Measurements from ENCODE around the gene BTNL2.
"Not testable (repeated sequence)": the region's sequence is repeated elsewhere in the genome, so short reads cannot be mapped to it uniquely, and the experiment has no call there.

BTNL2 gene

GRCh38 chr6:32406857-32407256 is at the start of gene BTNL2:
Gene BTNL2 (minus strand): TSS chr6:32407181. CDS start chr6:32407123, 58 bp downstream.
- DNase-seq (ENCODE audit: low spot score), result no peak

GRCh38 chr6:32449088-32449736 is 42.2 kb upstream of the BTNL2 start:
- no peak for DNase-seq (ENCODE audit: low spot score)

GRCh38 chr6:32447932-32448331 is 41.0 kb upstream of the BTNL2 start:
- no peak for DNase-seq (ENCODE audit: low spot score)

DNA sequence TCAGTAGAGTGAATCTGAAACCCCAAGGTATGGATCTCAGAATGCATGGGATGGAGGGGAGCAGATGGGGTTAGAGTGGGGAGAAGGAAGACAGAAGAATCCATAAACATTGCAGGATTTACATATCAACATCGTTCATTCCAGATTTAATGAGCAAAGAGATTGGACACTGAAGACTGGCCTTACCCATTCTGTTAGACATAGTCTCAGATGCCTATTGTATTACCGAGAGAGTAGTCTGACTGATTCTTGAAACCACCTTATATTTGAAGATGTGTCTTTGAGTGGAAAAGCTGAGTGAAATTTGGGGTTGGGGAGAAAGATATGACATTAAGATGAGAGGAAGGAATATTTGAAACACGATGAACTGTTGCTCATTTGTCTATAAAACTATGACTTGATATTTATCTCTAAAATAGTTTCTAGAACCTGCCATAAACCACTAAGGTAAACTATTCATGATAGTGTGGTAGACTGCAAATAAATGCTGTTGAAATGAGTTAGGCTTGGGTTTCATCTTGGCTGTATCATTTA is 38.4 kb upstream of the BTNL2 start:
- DNase-seq (ENCODE audit: low spot score), result no peak

GRCh38 chr6:32444433-32444832 is 37.5 kb upstream of the BTNL2 start:
- no peak for DNase-seq (ENCODE audit: low spot score)

DNA sequence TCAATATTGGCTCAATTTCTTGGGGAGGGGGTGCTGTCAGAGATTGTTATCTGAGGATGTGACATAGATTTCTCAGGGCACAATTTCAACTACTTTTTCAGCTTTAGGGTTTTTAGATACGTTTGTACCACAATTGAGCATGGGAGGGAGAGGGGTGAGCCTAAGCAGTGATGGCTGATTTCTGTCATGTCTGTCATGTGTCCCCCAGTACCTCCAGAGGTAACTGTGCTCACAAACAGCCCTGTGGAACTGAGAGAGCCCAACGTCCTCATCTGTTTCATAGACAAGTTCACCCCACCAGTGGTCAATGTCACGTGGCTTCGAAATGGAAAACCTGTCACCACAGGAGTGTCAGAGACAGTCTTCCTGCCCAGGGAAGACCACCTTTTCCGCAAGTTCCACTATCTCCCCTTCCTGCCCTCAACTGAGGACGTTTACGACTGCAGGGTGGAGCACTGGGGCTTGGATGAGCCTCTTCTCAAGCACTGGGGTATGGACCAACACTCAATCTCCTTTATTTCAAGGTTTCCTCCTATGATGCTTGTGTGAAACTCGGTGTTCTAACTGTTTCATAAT is 36.1 kb upstream of the BTNL2 start:
- DNase-seq (ENCODE audit: low spot score), result no peak

- DNase-seq (ENCODE audit: low spot score), result no peak
Observed at GRCh38 chr6:32442243-32442667, 35.3 kb upstream of the BTNL2 start.

DNA sequence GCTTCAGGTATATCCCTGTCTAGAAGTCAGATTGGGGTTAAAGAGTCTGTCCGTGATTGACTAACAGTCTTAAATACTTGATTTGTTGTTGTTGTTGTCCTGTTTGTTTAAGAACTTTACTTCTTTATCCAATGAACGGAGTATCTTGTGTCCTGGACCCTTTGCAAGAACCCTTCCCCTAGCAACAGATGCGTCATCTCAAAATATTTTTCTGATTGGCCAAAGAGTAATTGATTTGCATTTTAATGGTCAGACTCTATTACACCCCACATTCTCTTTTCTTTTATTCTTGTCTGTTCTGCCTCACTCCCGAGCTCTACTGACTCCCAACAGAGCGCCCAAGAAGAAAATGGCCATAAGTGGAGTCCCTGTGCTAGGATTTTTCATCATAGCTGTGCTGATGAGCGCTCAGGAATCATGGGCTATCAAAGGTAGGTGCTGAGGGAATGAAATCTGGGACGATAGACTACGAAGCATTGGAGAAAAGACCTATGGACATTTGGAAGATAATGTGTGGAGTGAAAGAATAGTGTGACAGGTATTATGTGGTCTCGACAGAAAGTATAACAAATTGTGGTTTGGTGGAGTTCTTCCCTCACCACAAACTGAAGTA is 32.7 kb upstream of the BTNL2 start, which contains the start of gene HLA-DRA:
TSS of gene HLA-DRA (plus strand) at position 286 of the 613 bp plus-strand sequence. CDS start at position 350, 64 bp downstream.
- DNase-seq (ENCODE audit: low spot score), result peak; percentile 17

DNA sequence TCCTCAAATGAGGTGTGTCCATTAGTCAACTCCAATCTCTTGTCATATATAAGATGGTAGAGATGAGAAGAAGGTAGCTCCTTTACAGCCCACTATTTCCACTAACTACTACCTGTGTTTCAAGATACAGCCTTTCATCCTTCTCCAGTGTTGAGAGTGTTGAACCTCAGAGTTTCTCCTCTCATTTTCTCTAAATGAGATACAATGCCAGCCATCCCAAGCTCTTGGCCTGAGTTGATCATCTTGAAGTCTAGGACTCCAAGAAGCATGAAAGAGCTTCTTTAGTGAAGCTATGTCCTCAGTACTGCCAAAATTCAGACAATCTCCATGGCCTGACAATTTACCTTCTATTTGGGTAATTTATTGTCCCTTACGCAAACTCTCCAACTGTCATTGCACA is 32.2 kb upstream of the BTNL2 start:
- no peak for DNase-seq (ENCODE audit: low spot score)

GRCh38 chr6:32436995-32437836 is 30.2 kb upstream of the BTNL2 start:
- DNase-seq (ENCODE audit: low spot score), result no peak

GRCh38 chr6:32436186-32436585 is 29.2 kb upstream of the BTNL2 start:
- DNase-seq (ENCODE audit: low spot score), result no peak

DNA sequence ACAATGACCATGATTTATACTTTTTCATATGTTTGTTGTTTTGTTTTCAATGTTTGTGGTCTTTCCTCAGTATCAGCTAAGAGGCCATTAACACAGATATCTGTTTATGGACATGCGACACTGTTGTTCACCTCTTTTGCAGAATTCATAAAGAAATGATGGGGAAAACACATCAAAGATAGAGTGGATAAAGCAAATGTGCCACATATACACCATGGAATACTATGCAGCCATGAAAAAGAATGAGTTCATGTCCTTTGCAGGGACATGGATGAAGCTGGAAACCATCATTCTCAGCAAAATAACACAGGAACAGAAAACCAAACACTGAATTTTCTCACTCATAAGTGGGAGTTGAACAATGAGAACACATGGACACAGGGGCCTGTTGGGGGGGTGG is 27.0 kb upstream of the BTNL2 start:
- not testable (repeated sequence) for DNase-seq (ENCODE audit: low spot score)

- DNase-seq (ENCODE audit: low spot score), result peak; percentile 36
Observed at GRCh38 chr6:32432050-32432450, 25.1 kb upstream of the BTNL2 start.

DNA sequence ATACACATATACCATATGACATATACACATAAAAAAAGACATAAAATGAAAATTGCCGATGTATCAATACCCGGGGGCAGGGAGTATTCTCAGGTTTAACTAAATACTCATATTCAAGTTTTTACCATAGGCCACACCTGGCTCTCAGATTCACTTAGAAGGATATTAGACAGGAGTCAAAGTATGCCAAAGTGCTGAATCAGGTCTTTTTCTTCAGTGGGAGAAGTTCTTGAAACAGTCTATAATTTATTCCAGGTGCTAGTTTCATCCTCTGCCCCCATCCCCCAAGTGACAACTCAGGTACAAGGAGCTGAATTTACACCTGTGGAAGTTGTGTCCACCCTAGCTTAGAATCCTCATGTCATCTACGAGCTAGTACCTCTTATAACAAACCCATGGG is 24.2 kb upstream of the BTNL2 start:
- DNase-seq (ENCODE audit: low spot score), result no peak

DNA sequence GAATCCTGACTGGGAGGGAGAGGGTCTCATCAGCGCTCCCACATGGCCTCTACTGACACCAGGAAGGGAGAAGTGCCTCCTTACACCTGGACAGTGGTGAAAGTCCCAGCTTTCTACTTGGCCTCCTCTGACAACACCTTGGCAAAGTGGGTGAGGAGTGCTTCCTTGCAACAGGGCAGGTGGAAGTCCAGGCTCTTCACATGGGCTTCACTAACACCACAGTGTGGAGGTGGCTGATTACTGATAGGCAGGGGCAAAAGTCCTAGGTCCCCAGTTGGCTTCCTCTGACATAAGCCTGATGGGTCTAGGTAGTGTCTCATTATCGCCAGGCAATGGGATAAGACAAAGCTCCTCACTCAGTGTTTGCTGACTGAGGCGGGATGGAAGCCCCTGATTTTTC is 23.2 kb upstream of the BTNL2 start:
- DNase-seq (ENCODE audit: low spot score), result no peak

DNA sequence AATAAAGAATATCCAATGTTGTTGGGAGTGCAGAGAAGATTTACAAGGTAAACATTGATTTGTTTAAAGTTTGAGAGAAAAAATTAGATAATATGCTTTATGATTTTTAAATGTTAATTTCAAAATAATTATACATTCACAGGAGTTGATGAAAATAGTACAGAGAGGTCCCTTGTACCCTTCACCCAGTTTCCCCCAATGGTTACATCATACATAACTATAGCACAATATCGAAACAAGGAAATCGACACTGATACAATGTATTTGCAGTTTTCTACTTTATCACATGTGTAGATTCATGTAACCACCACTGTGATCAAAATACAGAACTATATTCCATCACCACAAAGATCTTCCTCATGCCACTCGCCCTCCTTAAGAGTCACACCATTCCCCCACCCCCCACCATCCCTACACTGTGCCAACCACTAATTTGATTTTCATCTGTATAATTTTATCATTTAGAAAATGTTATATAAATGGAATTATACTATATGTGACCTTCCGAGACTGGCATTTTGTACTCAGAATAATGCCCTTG is 21.0 kb upstream of the BTNL2 start:
- DNase-seq (ENCODE audit: low spot score), result no peak

DNA sequence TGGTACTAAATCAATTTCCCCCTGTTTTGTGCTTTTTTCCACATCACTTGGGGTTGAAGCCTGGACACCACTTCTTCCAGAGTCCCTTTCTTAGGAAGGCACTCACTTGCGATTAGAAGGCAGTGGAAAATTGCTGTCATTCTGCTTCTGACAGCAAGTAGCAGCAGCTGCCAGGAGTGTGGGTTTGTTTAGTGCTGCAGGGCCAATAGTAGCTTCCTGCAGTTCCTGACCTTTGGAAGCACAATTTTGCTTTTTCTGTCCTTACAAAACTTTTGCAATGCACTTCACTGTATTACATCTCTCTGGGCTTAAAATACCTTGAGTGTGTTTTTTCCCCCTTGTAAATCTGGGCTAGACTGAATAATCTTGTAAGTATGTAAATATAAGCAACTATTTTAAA is 20.2 kb upstream of the BTNL2 start:
- DNase-seq (ENCODE audit: low spot score), result no peak

DNA sequence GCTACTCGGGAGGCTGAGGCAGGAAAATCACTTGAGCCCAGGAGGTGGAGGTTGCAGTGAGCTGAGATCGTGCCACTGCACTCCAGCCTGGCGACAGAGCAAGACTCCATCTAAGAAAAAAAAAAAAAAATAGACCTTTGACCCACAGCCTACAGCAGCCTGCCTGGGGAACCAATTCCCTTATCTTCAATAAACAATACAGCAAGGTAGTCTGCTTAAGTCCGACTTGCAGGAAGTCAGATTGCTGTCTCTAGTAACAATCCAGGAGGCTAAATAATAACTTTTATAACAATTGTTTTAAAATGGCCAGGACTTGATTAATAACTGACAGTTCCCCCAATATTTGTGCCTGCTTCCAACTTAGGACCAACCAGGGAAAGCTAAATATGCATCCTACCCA is 19.4 kb upstream of the BTNL2 start:
- no peak for DNase-seq (ENCODE audit: low spot score)

DNA sequence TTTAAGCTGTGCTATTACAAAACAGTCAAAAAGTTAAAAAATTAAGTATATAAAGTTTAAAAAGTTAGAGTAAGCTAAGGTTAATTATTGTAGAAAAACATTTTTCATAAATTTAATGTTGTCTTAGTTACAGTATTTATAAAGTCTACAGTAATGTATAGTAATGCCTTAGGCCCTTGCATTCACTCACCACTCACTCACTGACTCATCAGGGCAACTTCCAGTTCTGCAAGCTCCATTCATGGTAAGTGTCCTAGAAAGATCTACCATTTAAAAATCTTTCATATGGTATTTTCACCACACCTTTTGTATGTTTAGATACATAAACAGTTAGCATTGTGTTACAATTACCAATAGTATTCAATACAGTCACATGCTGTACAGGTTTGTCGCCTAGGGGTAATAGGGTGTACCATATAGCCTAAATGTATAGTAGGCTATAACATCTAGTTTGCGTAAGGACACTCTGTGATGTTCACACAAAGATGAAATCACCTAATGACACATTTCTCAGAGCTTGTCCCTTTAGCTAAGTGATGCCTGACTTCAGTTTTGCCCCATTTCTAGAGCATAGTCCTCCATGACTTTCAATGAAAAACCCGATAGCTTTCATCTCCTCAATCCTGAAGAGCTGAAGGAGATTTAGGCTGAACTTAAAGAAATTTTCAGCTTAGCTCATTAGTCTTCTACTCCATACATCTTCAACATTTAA is 17.8 kb upstream of the BTNL2 start:
- DNase-seq (ENCODE audit: low spot score), result no peak

DNA sequence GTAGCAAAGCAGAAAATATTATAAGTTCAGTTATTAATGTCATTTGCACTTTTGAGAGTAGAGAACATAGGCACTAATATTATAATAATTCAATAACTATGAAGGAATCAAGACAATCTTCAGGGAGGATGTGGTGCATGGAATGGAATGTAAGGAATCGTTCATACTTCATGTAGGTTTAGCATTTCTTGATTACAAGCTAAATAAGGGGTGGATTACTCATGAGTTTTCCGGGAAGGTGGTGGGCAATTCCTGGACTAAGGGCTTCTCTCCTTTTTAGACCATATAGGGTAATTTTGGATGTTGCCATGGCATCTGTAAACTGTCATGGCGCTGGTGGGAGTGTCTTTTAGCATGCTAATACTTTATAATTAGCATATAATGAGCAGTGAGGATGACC is 9.1 kb upstream of the BTNL2 start:
- DNase-seq (ENCODE audit: low spot score), result no peak

- peak; percentile 71 for DNase-seq (ENCODE audit: low spot score)
Observed at GRCh38 chr6:32415521-32416019, 8.6 kb upstream of the BTNL2 start.
